H7 (cell line): ENCODE measurements around the gene ARIH1. TPM values are rescaled to one million over a fixed set of nuclear protein-coding genes. Genes with fewer than 3 reads are reported as not detected.
"Not testable (repeated sequence)": the region's sequence is repeated elsewhere in the genome, so short reads cannot be mapped to it uniquely, and the experiment has no call there.

ENCODE experiments used
- DNase-seq: peaks from one replicate; pipeline ENCODE4 v3.0.0; 2012
- H3K27me3 ChIP-seq: 2 replicates; pipeline ENCODE4 v1.6.0; 2011; ENCODE audit warnings: mild to moderate bottlenecking, low read length; ENCODE audit not compliant: control insufficient read depth, insufficient read depth
- H3K36me3 ChIP-seq: replicated peaks from 2 replicates; pipeline ENCODE4 v1.5.1; 2011; ENCODE audit warnings: low read length; ENCODE audit not compliant: control insufficient read depth, insufficient read depth
- H3K4me3 ChIP-seq: 2 replicates; pipeline ENCODE4 v1.5.1; 2011; ENCODE audit warnings: low read depth, mild to moderate bottlenecking, control low read depth, low read length, moderate library complexity; ENCODE audit not compliant: insufficient read depth
- total RNA-seq: library from RNA; depleted of rRNA; stranded (reverse); fragments of >200 nt; shearing (Covaris generic); gene quantifications from 2 replicates; pipeline ENCODE4 v1.2.3, GENCODE V29; 2014; rRNA removed

Gene ARIH1
- total RNA-seq, 1 experiment from 2014 or later = 60.5 TPM

DNA sequence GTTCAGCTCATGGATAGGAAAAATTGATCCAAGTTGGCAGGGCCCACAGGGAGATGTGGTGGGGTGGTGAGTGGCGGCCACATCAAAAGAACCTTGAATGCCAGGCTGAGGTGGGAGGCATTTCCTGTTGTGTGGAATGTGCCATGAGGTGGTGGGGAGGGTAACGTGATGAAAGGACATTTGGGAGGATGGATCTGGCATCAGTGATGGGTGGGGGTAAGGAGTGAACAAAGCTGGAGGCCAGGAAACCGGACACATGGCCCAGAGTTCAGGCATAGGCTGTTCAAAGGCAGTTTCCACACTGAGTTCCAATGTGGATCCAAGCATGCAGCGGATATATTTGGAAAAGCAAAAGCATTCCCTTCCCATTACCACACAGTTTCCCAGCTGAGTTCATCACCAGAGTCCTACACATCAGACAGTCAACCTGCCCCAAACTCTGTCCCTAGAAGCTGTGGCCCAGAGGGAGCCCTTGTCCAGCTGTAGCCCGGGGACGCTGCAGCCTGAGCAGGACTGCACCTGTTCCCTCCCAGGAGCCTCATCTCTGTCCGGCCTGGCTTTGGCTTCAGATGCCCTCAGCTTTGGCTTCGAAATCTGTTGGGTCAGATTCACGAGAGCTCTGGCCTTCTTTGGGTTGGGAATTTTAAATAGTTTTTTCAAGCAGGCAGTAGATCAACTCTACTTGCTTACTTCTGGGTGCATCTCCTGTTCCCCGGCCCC is 142.5 kb downstream of the ARIH1 start:
- H3K36me3 ChIP-seq = no peaks in the 10 kb centered on the region
- no peak for DNase-seq
- H3K27me3 ChIP-seq = no peaks in the 10 kb centered on the region
- no peak overlapping the region for H3K4me3 ChIP-seq

DNA sequence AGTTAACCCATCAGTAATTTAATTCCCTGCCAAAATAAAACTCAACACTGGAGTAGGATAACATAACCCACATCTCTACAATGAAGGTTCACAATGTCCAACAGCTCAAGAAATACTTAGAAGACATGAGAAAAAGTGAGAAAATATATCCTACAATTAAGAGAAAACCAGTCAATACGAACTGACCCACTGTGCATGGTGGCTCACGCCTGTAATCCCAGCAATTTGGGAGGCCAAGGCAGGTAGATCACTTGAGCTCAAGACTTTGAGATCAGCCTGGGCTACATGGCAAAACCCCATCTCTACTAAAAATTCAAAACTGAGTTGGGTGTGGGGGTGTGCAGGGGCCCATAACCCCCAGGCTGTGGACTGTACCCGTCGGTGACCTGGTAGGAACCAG is 149.7 kb downstream of the ARIH1 start:
- not testable (repeated sequence) for H3K36me3 ChIP-seq, DNase-seq, H3K4me3 ChIP-seq, H3K27me3 ChIP-seq

DNA sequence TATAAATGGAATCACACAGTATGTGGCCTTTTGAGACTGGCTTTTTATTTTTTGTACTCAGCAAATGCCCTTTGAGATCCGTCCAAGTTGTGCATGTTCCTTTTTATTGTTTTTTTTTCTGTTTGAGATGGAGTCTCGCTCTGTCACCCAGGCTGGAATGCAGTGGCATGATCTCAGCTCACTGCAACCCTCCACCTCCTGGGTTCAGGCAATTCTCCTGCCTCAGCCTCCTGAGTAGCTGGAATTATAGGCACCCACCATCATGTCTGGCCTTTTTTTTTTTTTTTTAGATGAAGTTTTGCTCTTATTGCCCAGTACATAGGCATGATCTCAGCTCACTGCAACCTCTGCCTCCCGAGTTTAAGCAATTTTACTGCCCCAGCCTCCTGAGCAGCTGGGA is 152.0 kb downstream of the ARIH1 start:
- not testable (repeated sequence) for DNase-seq, H3K4me3 ChIP-seq, H3K36me3 ChIP-seq, H3K27me3 ChIP-seq

DNA sequence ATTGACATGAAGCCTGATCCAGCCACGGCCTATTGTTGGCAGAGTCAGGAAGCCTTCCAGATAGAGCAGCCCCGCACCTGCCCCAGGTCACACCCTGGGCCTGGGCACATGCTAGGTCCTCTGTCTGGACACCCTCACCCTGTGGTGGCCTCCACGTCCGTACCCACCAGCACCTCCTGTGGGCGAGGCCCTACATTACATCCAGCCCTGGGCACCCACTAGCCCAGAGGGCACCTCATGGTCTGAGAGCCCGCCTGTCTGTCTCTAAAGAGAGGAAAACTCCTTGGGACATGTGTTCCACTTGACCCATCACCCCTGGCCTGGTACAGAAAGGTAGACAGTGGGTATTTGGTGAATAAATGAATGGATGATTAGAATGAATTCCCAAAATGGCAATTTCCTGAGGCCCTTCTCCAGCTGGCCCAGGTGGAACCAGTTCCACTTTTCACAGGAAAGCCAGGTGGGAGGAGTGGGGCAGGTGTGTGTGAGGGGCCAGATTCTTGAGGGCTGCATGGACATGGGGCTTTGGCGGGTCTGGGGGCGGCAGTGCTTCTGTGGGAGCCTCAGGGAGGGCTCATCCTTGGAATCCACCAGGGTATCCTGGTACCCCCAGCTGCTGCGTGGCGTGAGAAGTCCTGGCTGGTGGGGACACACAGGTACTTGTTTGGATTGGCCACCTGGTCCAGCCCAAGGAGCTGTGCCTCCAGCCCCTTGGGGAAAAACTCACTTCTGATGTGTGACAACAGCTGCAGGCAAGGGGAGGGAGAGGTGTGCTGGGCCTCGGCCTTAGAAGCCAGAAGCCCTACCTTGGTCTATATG is 154.3 kb downstream of the ARIH1 start:
- not testable (repeated sequence) for H3K4me3 ChIP-seq, H3K27me3 ChIP-seq, H3K36me3 ChIP-seq
- peak; percentile 68 for DNase-seq

- DNase-seq, H3K36me3 ChIP-seq, H3K4me3 ChIP-seq, H3K27me3 ChIP-seq: not testable (repeated sequence)
Measured at GRCh38 chr15:72629068-72629570, 155.0 kb downstream of the ARIH1 start.

- not testable (repeated sequence) for DNase-seq, H3K36me3 ChIP-seq, H3K27me3 ChIP-seq
- H3K4me3 ChIP-seq = peak overlapping the region; percentile 32
Measured at GRCh38 chr15:72636519-72637282, 162.6 kb downstream of the ARIH1 start.

DNA sequence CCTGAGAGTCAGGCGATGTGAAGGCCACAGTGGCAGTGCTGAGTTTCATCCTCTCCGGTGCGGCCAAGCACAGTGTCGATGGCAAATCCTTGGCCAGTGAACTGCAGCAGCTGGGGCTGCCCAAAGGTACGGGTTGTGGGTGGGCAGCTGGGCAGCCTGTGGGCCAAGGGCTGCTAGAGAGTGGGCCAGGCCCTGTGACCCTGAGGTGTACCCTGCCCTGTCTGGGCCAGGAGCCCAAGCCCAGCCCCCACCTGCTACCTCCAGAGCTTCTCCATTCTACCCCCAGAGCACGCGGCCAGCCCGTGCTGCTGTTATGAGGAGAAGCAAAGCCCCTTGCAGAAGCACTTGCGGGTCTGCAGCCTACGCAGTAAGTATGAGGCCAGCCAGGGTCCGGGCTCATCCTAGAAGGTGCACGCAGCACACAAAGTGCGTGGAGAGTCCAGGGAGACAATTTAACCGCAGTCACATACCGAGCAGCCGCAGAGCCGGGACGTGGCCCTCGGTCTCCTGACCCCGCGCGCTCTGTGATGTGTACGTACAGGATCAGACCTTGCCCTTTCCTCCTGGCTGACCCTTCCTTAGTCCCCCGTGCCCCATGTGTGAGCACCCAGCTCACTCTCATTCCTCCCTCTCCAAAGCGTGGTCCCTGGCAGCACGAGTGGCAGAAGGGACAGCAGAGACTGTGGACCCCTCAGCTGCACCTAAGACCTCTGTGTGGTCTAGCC is 165.8 kb downstream of the ARIH1 start:
- H3K27me3 ChIP-seq, H3K36me3 ChIP-seq, DNase-seq, H3K4me3 ChIP-seq: not testable (repeated sequence)

GRCh38 chr15:72642271-72642670 is 168.1 kb downstream of the ARIH1 start:
- DNase-seq, H3K4me3 ChIP-seq, H3K36me3 ChIP-seq, H3K27me3 ChIP-seq: not testable (repeated sequence)

GRCh38 chr15:72648631-72649253 is 174.6 kb downstream of the ARIH1 start:
- not testable (repeated sequence) for H3K4me3 ChIP-seq, DNase-seq, H3K27me3 ChIP-seq, H3K36me3 ChIP-seq

Other genes starting within 250 kb of the ARIH1 start
- 942 and 1,007 TPM in 2 replicates for gene PKM, start 243.1 kb upstream of the ARIH1 start, total RNA-seq
- 24.8 and 28.8 TPM in 2 replicates for gene PARP6, start 201.8 kb upstream of the ARIH1 start, total RNA-seq
- 0.21 TPM in 1 of 2 replicates, not detected in the other for gene CELF6, start 154.2 kb upstream of the ARIH1 start, total RNA-seq
- gene HEXA, start 98.3 kb upstream of the ARIH1 start, total RNA-seq = 52.5 and 54.2 TPM in 2 replicates
- gene TMEM202, start 76.0 kb upstream of the ARIH1 start, total RNA-seq = not detected in 2 replicates
- gene GOLGA6B, start 180.4 kb downstream of the ARIH1 start, total RNA-seq = 0.59 and 2.5 TPM in 2 replicates
- gene HIGD2B, start 211.9 kb downstream of the ARIH1 start, total RNA-seq = 0.17 and 0.30 TPM in 2 replicates
- gene BBS4, start 211.9 kb downstream of the ARIH1 start, total RNA-seq = 55.1 and 69.1 TPM in 2 replicates